HG03354 (cell line): ENCODE data around the gene PLOD1.

ENCODE experiments used
- ATAC-seq: cut with Tn5 transposase; IDR thresholded peaks from one replicate; pipeline ENCODE4 v1.9.1; 2021; ENCODE audit warnings: mild to moderate bottlenecking; ENCODE audit not compliant: unreplicated experiment, poor library complexity, severe bottlenecking

PLOD1 gene

GRCh38 chr1:12021616-12022015 is 87.1 kb downstream of the PLOD1 start:
- ATAC-seq, result no peak

DNA sequence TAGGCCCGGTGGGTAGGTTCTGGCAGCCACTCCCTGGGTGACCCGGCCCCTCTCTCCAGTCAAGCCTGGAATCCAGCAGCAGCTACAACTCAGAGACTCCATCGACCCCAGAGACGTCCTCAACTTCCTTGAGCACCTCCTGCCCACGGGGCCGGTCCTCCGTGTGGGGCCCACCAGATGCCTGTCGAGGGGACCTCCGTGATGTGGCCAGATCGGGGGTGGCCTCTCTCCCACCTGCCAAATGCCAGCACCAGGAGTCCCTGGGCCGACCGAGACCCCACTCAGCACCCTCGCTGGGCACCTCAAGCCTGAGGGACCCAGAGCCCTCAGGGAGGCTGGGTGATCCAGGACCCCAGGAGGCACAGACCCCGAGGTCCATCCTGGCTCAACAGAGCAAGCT is 87.5 kb downstream of the PLOD1 start:
- ATAC-seq, result no peak
